Smooth muscle cell (in vitro differentiated cells): ENCODE measurements around the gene KCNAB2. TPM values are rescaled to one million over a fixed set of nuclear protein-coding genes. Genes with fewer than 3 reads are reported as not detected.
A peak's percentile ranks its signal among the peaks of the same experiment; 100 is the strongest.

Experiments used
- DNase-seq: peaks from one replicate; lab custom pipeline; 2025; ENCODE audit not compliant: unreplicated experiment; lab: John Stamatoyannopoulos, UW
- H2AFZ ChIP-seq: fragments of 200-600 bp; sonication (generic); 2 replicates; pipeline ENCODE4 v1.6.0; 2016; ENCODE audit warnings: antibody characterized with exemption, low read depth, mild to moderate bottlenecking
- H3F3A ChIP-seq: fragments of 200-600 bp; sonication (generic); 2 replicates; pipeline ENCODE4 v1.6.0; 2017; ENCODE audit warnings: antibody characterized with exemption, low read depth
- H3K27ac ChIP-seq: fragments of 200-600 bp; sonication (generic); 2 replicates; pipeline ENCODE4 v1.5.1; 2016; ENCODE audit warnings: low read depth, mild to moderate bottlenecking
- H3K27me3 ChIP-seq: fragments of 200-600 bp; sonication (generic); 2 replicates; pipeline ENCODE4 v1.6.1; 2016; ENCODE audit warnings: low read depth, mild to moderate bottlenecking
- H3K36me3 ChIP-seq: fragments of 200-600 bp; sonication (generic); 2 replicates; pipeline ENCODE4 v1.5.1; 2016; ENCODE audit warnings: low read depth
- H3K4me1 ChIP-seq: fragments of 200-600 bp; sonication (generic); 2 replicates; pipeline ENCODE4 v1.5.1; 2016; ENCODE audit warnings: low read depth
- H3K4me2 ChIP-seq: fragments of 200-600 bp; sonication (generic); 2 replicates; pipeline ENCODE4 v1.6.0; 2016; ENCODE audit warnings: mild to moderate bottlenecking
- H3K4me3 ChIP-seq: fragments of 200-600 bp; sonication (generic); 2 replicates; pipeline ENCODE4 v1.5.1; 2016; ENCODE audit warnings: mild to moderate bottlenecking
- H3K79me2 ChIP-seq: fragments of 200-600 bp; sonication (generic); 2 replicates; pipeline ENCODE4 v1.6.0; 2016; ENCODE audit warnings: low read depth, mild to moderate bottlenecking
- H3K9ac ChIP-seq: fragments of 200-600 bp; sonication (generic); 2 replicates; pipeline ENCODE4 v1.6.0; 2016; ENCODE audit warnings: low read depth
- H3K9me3 ChIP-seq: fragments of 200-600 bp; sonication (generic); replicated peaks from 2 replicates; pipeline ENCODE4 v1.5.1; 2016; ENCODE audit warnings: low read depth
- H4K20me1 ChIP-seq: fragments of 200-600 bp; sonication (generic); 2 replicates; pipeline ENCODE4 v1.6.0; 2016; ENCODE audit warnings: low read depth
- WGBS: methylation state at CpG from one replicate; pipeline ENCODE4 v1.1.7; 2016; ENCODE audit warnings: low lambda C conversion rate; 5-methylcytosine and 5-hydroxymethylcytosine counted together
- polyA plus RNA-seq: library from polyadenylated mRNA; unstranded; fragments of >200 nt; fragmentation: Nextera tagmentation; extraction: Ambion mirVana; gene quantifications from 2 replicates; pipeline ENCODE4 v1.2.1, GENCODE V29; 2016
- total RNA-seq: library from RNA; depleted of rRNA; stranded (reverse); fragments of >200 nt; gene quantifications from 2 replicates; pipeline ENCODE4 v1.2.3, GENCODE V29; 2014
- TF ChIP-seq, protein P1 (sequence below): fragments of 200-600 bp; sonication (generic); IDR thresholded peaks from 2 replicates; pipeline ENCODE4 v1.5.1; 2017; ENCODE audit warnings: borderline replicate concordance, mild to moderate bottlenecking, antibody characterized with exemption; ENCODE audit not compliant: insufficient read depth, poor library complexity, severe bottlenecking

The KCNAB2 gene
- total and polyA plus RNA-seq, 2 experiments from 2014 or later, result 3.6 to 3.9 TPM

DNA sequence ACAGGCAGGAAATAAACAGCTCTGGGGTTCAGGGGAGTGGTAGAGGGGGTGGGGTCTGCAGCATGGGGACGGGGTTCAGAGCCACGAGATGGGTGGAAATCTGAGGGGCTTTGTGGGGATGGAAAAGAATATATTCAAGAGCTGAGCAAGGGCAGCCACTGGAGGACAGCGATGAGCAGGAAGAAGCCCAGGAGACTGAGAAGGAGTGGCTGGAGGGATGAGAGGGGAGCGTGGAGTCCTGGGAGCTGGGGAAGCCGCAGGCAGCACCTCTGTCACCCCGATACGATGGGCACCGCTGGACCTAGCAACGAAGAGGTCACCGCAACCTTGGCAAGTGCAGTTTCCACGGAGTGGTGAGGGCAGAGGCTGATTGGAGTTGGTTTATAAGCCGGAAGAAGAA, 10.0 kb upstream of the KCNAB2 start:
- no peak overlapping the region for H3K4me2 ChIP-seq
- H3K79me2 ChIP-seq, result no peaks in the 10 kb centered on the region
- H4K20me1 ChIP-seq, result no peaks in the 10 kb centered on the region
- WGBS, result 80% methylated on average over 12 of the region's 12 CpGs
- H3F3A ChIP-seq, result no peaks in the 10 kb centered on the region
- peaks cover 26% of the 10 kb centered on the region for H3K27me3 ChIP-seq
- H3K27ac ChIP-seq, result no peak overlapping the region
- H3K36me3 ChIP-seq, result no peaks in the 10 kb centered on the region
- H3K9me3 ChIP-seq, result no peaks in the 10 kb centered on the region
- no peak overlapping the region for H3K9ac ChIP-seq
- DNase-seq, result no peak
- no peak overlapping the region for H2AFZ ChIP-seq
- TF ChIP-seq, protein P1, sequence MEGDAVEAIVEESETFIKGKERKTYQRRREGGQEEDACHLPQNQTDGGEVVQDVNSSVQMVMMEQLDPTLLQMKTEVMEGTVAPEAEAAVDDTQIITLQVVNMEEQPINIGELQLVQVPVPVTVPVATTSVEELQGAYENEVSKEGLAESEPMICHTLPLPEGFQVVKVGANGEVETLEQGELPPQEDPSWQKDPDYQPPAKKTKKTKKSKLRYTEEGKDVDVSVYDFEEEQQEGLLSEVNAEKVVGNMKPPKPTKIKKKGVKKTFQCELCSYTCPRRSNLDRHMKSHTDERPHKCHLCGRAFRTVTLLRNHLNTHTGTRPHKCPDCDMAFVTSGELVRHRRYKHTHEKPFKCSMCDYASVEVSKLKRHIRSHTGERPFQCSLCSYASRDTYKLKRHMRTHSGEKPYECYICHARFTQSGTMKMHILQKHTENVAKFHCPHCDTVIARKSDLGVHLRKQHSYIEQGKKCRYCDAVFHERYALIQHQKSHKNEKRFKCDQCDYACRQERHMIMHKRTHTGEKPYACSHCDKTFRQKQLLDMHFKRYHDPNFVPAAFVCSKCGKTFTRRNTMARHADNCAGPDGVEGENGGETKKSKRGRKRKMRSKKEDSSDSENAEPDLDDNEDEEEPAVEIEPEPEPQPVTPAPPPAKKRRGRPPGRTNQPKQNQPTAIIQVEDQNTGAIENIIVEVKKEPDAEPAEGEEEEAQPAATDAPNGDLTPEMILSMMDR, result no peak
- H3K4me3 ChIP-seq, result no peak overlapping the region
- H3K4me1 ChIP-seq, result no peaks in the 10 kb centered on the region

DNA sequence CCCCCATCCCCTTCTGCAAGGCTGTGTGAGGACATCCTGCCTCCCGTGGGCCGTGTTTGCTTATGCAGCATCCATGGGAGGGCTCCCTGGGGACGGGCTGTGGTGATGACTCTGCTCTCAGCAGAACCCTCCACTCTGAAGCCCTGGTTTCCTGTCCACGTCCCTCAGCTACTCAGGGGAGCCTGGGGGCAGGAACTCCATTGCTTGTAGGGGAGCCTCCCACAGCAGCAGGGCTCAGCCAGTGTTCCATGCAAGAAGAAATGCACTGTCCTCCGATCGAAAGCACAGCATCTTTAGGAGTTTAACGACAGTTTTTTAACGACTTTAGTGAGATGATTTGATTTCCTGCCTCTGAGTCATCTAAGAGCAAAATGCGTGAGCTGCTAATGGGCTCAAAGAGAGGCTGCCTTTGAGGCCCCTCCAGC, 8.3 kb upstream of the KCNAB2 start:
- Histone ChIP-seq H3K27me3 (peaks cover 17% of the 10 kb centered on the region), H2AFZ (no peak overlapping the region), H3K4me2 (peak overlapping the region; percentile 51), H3K4me1 (no peaks in the 10 kb centered on the region), H3K36me3 (no peaks in the 10 kb centered on the region), H3K27ac (no peak overlapping the region), H4K20me1 (no peaks in the 10 kb centered on the region), H3K9ac (no peak overlapping the region), H3F3A (no peaks in the 10 kb centered on the region), H3K9me3 (no peaks in the 10 kb centered on the region), H3K79me2 (no peaks in the 10 kb centered on the region), H3K4me3 (no peak overlapping the region)
- TF ChIP-seq, protein P1, result no peak
- DNase-seq, result peak; percentile 6
- WGBS, result 6% methylated on average over 9 of the region's 9 CpGs

DNA sequence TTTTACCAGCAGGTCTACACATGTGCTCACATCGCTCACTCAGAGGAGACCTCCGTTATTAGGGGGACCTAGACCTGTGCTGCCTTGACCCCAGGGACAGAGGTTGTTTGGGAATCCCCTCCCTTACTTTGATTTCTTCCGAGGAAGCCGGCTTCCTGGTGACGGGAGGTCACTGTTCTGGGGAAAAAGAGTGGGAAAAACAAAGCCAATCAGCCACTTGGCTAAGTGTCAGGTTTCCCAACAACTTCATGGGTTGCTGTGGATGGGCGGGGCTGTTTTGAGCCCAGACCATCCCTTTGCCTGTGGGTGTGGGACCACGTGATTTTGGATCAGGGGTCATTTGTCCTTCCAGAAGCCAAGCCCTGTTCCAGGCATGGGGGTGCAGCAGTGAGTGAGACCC, 7.1 kb upstream of the KCNAB2 start:
- 82% methylated on average over 7 of the region's 7 CpGs for WGBS
- Histone ChIP-seq H3K4me1 (no peaks in the 10 kb centered on the region), H3F3A (no peaks in the 10 kb centered on the region), H3K9me3 (no peaks in the 10 kb centered on the region), H3K4me2 (no peak overlapping the region), H4K20me1 (no peaks in the 10 kb centered on the region), H3K9ac (no peak overlapping the region), H3K36me3 (no peaks in the 10 kb centered on the region), H3K27ac (no peak overlapping the region), H3K79me2 (no peaks in the 10 kb centered on the region), H2AFZ (no peak overlapping the region), H3K27me3 (peaks cover 12% of the 10 kb centered on the region), H3K4me3 (no peak overlapping the region)
- no peak for DNase-seq
- TF ChIP-seq, protein P1, result no peak

DNA sequence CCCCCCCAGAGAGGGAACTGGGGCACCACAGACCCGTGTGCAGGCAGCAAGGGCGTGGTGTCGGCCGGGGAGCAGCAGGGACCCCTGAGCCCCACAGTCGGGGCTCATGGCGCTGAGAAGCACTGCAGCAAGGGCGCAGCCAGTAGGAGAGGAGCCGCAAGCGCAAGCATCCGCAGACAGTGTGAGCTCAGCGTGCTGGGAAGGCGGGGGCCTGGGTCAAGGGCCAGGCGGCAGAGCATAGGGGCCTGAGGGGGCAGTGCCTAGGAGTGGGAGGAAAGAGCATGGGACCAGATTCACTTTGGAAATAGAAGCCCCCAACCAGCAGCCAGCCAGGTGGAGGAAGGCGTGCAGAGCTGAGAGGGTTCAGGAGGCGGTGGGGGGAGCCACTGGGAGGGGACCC, 6.7 kb upstream of the KCNAB2 start:
- H3K4me3 ChIP-seq, result no peak overlapping the region
- no peaks in the 10 kb centered on the region for H4K20me1 ChIP-seq
- H3K79me2 ChIP-seq, result no peaks in the 10 kb centered on the region
- no peak overlapping the region for H3K27ac ChIP-seq
- WGBS, result 93% methylated on average over 14 of the region's 15 CpGs
- TF ChIP-seq, protein P1, result no peak
- no peak overlapping the region for H3K9ac ChIP-seq
- no peaks in the 10 kb centered on the region for H3K9me3 ChIP-seq
- H3K36me3 ChIP-seq, result no peaks in the 10 kb centered on the region
- H3F3A ChIP-seq, result no peaks in the 10 kb centered on the region
- no peaks in the 10 kb centered on the region for H3K4me1 ChIP-seq
- peaks cover 8% of the 10 kb centered on the region for H3K27me3 ChIP-seq
- no peak for DNase-seq
- no peak overlapping the region for H2AFZ ChIP-seq
- no peak overlapping the region for H3K4me2 ChIP-seq
